ENCODE measurements around the gene NEK1. TPM values are rescaled to one million over a fixed set of nuclear protein-coding genes. Genes with fewer than 3 reads are reported as not detected.

Gene NEK1
- total RNA-seq, 1 experiment from 2014 or later, result 18.6 TPM

DNA sequence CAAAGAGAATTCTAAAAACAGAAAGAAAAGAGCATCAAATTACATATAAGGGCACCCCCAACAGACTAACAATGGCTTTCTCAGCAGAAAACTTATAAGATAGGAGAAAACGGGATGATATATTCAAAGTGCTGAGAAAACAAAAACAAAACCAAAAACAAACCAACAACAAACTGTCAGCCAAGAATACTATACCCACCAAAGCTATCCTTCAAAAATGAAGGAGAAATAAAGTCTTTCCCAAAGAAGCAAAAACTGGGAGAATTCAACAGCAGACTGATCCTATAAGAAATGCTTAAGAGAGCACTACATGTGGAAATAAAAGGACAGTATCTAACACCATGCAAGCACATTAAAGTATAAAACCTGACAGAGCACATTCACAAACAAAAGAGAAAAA is 168.6 kb downstream of the NEK1 start:
- no TSS peak for BruUV-seq (replicated peaks)
- ChIA-PET POLR2A (ENCODE audit: unreplicated experiment) (no interaction called here), CTCF (no interaction called here)
- H3K4me1 ChIP-seq (replicated peaks; ENCODE audit: insufficient read depth), result no peaks in the 10 kb centered on the region
- no peak overlapping the region for H3K4me2 ChIP-seq
- no peak for DNase-seq
- H3F3A ChIP-seq (ENCODE audit: insufficient read depth, low read depth), result no peaks in the 10 kb centered on the region
- no peaks in the 10 kb centered on the region for H3K36me3 ChIP-seq (ENCODE audit: low read depth)
- H3K27ac ChIP-seq, result no peak overlapping the region
- no peaks in the 10 kb centered on the region for H3K79me2 ChIP-seq (ENCODE audit: low read depth)
- H3K9me3 ChIP-seq (ENCODE audit: insufficient read depth, low read depth), result peaks cover 4% of the 10 kb centered on the region; the same call in 1 of the 2 replicates
- intact Hi-C loops (cut with micrococcal nuclease; ENCODE audit: unreplicated experiment), result no loop called here
- TF ChIP-seq, protein P1, sequence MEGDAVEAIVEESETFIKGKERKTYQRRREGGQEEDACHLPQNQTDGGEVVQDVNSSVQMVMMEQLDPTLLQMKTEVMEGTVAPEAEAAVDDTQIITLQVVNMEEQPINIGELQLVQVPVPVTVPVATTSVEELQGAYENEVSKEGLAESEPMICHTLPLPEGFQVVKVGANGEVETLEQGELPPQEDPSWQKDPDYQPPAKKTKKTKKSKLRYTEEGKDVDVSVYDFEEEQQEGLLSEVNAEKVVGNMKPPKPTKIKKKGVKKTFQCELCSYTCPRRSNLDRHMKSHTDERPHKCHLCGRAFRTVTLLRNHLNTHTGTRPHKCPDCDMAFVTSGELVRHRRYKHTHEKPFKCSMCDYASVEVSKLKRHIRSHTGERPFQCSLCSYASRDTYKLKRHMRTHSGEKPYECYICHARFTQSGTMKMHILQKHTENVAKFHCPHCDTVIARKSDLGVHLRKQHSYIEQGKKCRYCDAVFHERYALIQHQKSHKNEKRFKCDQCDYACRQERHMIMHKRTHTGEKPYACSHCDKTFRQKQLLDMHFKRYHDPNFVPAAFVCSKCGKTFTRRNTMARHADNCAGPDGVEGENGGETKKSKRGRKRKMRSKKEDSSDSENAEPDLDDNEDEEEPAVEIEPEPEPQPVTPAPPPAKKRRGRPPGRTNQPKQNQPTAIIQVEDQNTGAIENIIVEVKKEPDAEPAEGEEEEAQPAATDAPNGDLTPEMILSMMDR (conservative IDR thresholded peaks at IDR 0.05), result no peak
- TF ChIP-seq EZH2 (IDR thresholded peaks at IDR 0.05; ENCODE audit: low read depth), result no peak
- no peaks in the 10 kb centered on the region for H3K9me2 ChIP-seq (ENCODE audit: insufficient read depth)
- no peaks in the 10 kb centered on the region for H4K20me1 ChIP-seq (ENCODE audit: insufficient read depth)
- no peak overlapping the region for H2AFZ ChIP-seq
- H3K27me3 ChIP-seq (ENCODE audit: insufficient read depth, low read depth), result no peaks in the 10 kb centered on the region
- H3K4me3 ChIP-seq, result no peak overlapping the region

DNA sequence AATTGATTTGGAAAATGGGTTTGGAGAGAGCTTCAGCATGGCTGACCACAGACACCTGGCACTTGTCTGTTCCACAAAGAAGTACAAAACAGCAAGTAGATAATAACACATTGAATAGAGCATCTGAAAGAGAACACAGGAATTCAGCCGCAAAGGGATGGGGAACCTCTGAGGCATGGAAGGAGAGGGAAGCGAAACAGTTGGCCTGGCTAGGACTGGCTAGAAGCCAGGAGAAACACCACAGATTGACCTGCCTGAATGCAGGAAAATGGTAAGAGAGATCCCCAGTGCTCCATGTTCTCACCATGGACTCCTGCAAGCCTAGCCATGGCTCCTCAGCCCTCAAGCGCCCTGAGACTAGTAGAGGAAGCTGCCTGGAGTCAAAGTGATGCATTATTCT is 171.9 kb downstream of the NEK1 start:
- TF ChIP-seq EZH2 (IDR thresholded peaks at IDR 0.05; ENCODE audit: low read depth), result no peak
- TF ChIP-seq, protein P1 (conservative IDR thresholded peaks at IDR 0.05), result no peak
- H3K27me3 ChIP-seq (ENCODE audit: insufficient read depth, low read depth), result no peaks in the 10 kb centered on the region
- H2AFZ ChIP-seq, result no peak overlapping the region
- no peak overlapping the region for H3K4me2 ChIP-seq
- H3F3A ChIP-seq (ENCODE audit: insufficient read depth, low read depth), result no peaks in the 10 kb centered on the region
- H3K79me2 ChIP-seq (ENCODE audit: low read depth), result no peaks in the 10 kb centered on the region
- DNase-seq, result no peak
- no TSS peak for BruUV-seq (replicated peaks)
- no peak overlapping the region for H3K27ac ChIP-seq
- H3K9me2 ChIP-seq (ENCODE audit: insufficient read depth), result no peaks in the 10 kb centered on the region
- no peaks in the 10 kb centered on the region for H3K4me1 ChIP-seq (replicated peaks; ENCODE audit: insufficient read depth)
- no peaks in the 10 kb centered on the region for H4K20me1 ChIP-seq (ENCODE audit: insufficient read depth)
- H3K4me3 ChIP-seq, result no peak overlapping the region
- CTCF ChIA-PET, result no interaction called here
- intact Hi-C loops (cut with micrococcal nuclease; ENCODE audit: unreplicated experiment), result no loop called here
- POLR2A ChIA-PET (ENCODE audit: unreplicated experiment), result no interaction called here
- no peaks in the 10 kb centered on the region for H3K36me3 ChIP-seq (ENCODE audit: low read depth)
- H3K9me3 ChIP-seq (ENCODE audit: insufficient read depth, low read depth), result peaks cover 4% of the 10 kb centered on the region; the same call in 1 of the 2 replicates

DNA sequence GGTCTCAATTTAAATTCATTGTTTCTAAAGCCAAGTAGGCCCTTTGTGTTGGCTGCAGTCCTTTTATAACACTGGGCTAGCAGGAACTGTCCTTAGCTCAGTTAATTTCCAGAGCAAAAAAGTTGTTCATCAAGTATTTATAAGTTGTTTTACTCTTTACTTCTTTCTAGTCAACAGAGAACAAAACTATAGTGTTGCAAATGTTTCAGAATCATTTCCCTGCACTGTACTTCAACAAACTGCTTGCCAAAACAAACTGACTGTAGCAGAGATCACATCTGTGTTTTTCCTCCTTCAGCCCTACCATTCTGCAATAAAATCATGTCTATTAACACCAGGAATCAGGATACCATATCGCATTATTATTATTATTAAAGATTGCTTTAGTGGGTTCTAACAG is 173.1 kb downstream of the NEK1 start:
- BruUV-seq (replicated peaks), result no TSS peak
- ChIA-PET CTCF (no interaction called here), POLR2A (ENCODE audit: unreplicated experiment) (no interaction called here)
- intact Hi-C loops (cut with micrococcal nuclease; ENCODE audit: unreplicated experiment), result no loop called here
- H3K27me3 ChIP-seq (ENCODE audit: insufficient read depth, low read depth), result no peaks in the 10 kb centered on the region
- no peak overlapping the region for H3K4me3 ChIP-seq
- DNase-seq, result no peak
- no peaks in the 10 kb centered on the region for H3K36me3 ChIP-seq (ENCODE audit: low read depth)
- no peaks in the 10 kb centered on the region for H3F3A ChIP-seq (ENCODE audit: insufficient read depth, low read depth)
- peaks cover 4% of the 10 kb centered on the region; the same call in 1 of the 2 replicates for H3K9me3 ChIP-seq (ENCODE audit: insufficient read depth, low read depth)
- no peak for TF ChIP-seq EZH2 (IDR thresholded peaks at IDR 0.05; ENCODE audit: low read depth)
- TF ChIP-seq, protein P1 (conservative IDR thresholded peaks at IDR 0.05), result no peak
- H2AFZ ChIP-seq, result no peak overlapping the region
- no peak overlapping the region for H3K27ac ChIP-seq
- no peaks in the 10 kb centered on the region for H3K9me2 ChIP-seq (ENCODE audit: insufficient read depth)
- no peak overlapping the region for H3K4me2 ChIP-seq
- no peaks in the 10 kb centered on the region for H3K4me1 ChIP-seq (replicated peaks; ENCODE audit: insufficient read depth)
- H4K20me1 ChIP-seq (ENCODE audit: insufficient read depth), result no peaks in the 10 kb centered on the region
- H3K79me2 ChIP-seq (ENCODE audit: low read depth), result no peaks in the 10 kb centered on the region

Data from PC-9 (cell line).